ENCODE measurements around the gene RPL22.
A peak's percentile ranks its signal among the peaks of the same experiment; 100 is the strongest.

Gene RPL22

GRCh38 chr1:6154525-6155319 is 44.7 kb downstream of the RPL22 start:
- DNase-seq (ENCODE audit: insufficient read length, low spot score) (no peak), FAIRE-seq (no peak)
- TF ChIP-seq POLR2A (IDR thresholded peaks at IDR 0.05; ENCODE audit: low read depth, low read length), result no peak

- DNase-seq (ENCODE audit: insufficient read length, low spot score) (no peak), FAIRE-seq (no peak)
- TF ChIP-seq POLR2A (IDR thresholded peaks at IDR 0.05; ENCODE audit: low read depth, low read length), result no peak
These were observed 46.5 kb downstream of the RPL22 start for GRCh38 chr1:6152882-6153281.

DNA sequence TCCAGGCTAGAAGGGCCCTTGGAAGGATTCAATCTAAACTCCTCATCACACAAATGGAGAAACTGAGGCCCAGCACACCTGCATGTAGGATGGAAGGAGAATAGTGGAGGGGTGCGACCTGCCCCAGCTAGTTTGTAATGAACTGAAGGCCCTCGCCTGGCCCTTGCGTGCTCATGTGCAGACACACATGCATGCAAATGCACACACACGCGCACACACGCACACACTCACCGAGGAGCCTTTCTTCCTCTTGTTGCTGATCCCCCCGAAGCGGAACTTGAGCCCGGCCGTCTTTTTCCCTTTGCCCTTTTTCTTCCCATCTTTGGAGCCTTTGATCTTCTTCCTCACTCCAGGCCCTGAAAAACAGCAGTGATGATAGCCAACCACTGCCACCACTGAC is 47.2 kb downstream of the RPL22 start:
- no peak for TF ChIP-seq POLR2A (IDR thresholded peaks at IDR 0.05; ENCODE audit: low read depth, low read length)
- DNase-seq (ENCODE audit: insufficient read length, low spot score) (no peak), FAIRE-seq (no peak)

DNA sequence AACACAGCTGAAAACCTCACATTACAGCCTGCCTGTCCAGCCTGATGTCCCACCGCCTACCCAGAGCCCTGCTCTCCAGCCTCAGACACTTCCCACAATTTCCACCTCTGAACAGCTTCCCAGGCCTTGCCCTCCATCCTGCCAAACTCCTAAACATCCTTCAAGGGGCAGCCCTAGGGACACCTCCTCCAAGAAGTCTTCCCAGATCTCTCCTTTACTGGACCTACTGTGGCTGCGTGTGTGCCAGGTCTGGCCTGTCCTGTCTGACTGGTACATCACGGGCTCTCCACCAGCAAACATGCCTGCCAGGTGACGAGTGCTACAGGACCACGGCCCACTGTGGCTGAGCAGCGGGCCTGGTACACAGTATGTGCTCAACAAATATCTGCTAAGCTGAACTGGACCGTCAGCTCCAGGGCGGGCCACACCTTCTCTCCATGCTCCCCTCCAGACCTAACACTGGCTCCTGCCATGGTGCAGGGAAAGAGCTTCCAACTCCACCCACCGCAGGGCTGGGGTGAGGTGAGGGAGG is 48.0 kb downstream of the RPL22 start:
- no peak for FAIRE-seq
- DNase-seq (ENCODE audit: insufficient read length, low spot score), result no peak
- no peak for TF ChIP-seq POLR2A (IDR thresholded peaks at IDR 0.05; ENCODE audit: low read depth, low read length)

GRCh38 chr1:6150006-6150938 is 49.1 kb downstream of the RPL22 start:
- DNase-seq (ENCODE audit: insufficient read length, low spot score), result no peak
- no peak for FAIRE-seq
- no peak for TF ChIP-seq POLR2A (IDR thresholded peaks at IDR 0.05; ENCODE audit: low read depth, low read length)

- DNase-seq (ENCODE audit: insufficient read length, low spot score) (no peak), FAIRE-seq (no peak)
- TF ChIP-seq POLR2A (IDR thresholded peaks at IDR 0.05; ENCODE audit: low read depth, low read length), result no peak
These were observed 49.8 kb downstream of the RPL22 start for GRCh38 chr1:6149597-6149996.

DNA sequence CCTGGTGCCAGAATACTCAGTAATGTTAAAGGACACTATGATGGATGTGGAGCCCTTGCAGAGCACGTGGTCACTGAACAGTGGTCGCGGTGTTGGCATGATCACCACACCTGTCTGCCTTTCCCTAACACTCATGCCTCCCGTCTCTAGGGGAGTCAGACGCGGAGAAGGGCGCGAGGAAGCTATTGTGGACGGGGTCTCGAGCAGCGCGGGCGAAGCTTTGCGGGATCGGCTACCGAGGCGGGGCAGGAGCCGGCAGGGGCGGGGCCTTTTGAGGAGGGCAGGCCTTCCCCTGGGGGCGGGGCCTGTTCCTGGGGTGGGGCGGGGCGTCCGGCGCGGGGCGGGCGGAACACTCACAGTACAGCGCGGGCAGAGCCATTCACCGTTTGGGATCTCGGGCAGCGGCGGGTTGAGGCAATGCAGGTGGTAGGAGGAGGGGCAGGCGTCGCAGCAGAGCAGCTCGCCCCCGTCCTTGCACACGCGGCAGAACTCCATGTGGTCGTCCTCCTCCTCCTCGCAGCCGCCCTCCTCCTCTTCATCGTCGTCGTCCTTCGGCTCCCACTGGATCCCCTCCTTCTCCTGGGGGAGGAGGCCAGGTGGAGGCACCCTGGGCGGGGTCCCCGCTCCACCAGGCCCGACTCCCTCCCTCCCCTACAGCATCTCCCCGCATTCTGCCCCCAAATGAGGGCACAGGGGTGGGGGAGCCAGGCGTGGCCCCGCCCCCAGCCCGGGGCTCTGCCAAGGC is 50.7 kb downstream of the RPL22 start:
- TF ChIP-seq POLR2A (IDR thresholded peaks at IDR 0.05; ENCODE audit: low read depth, low read length), result no peak

GRCh38 chr1:6145864-6146410 is 53.5 kb downstream of the RPL22 start:
- no peak for TF ChIP-seq POLR2A (IDR thresholded peaks at IDR 0.05; ENCODE audit: low read depth, low read length)
- DNase-seq (ENCODE audit: insufficient read length, low spot score) (no peak), FAIRE-seq (no peak)

More for the DNA sequence above, 50.7 kb downstream of the RPL22 start:
- DNase-seq (ENCODE audit: insufficient read length, low spot score) (peak; percentile 37), FAIRE-seq (no peak)

DNA sequence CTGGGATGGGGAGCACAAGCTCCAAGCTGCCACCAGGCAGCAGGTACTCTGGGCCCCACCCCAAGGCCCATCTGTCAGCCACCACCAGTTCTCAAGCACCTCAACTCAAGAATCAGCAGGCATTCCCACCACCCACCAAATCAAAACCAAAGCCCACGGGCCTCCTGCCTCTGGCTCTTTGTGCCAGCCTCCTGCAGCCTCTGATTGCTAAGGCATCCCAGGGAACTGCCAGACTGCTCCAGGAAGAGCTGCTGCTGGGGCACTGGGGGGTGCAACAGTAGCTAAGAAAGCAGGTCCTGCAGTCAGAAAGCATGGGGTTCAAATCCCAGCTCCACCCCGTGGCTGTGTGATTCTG is 54.0 kb downstream of the RPL22 start:
- no peak for TF ChIP-seq POLR2A (IDR thresholded peaks at IDR 0.05; ENCODE audit: low read depth, low read length)
- FAIRE-seq (no peak), DNase-seq (ENCODE audit: insufficient read length, low spot score) (no peak)

GRCh38 chr1:6144647-6145395 is 54.6 kb downstream of the RPL22 start:
- DNase-seq (ENCODE audit: insufficient read length, low spot score) (no peak), FAIRE-seq (no peak)
- no peak for TF ChIP-seq POLR2A (IDR thresholded peaks at IDR 0.05; ENCODE audit: low read depth, low read length)

- FAIRE-seq (no peak), DNase-seq (ENCODE audit: insufficient read length, low spot score) (no peak)
- TF ChIP-seq POLR2A (IDR thresholded peaks at IDR 0.05; ENCODE audit: low read depth, low read length), result no peak
These were observed 55.2 kb downstream of the RPL22 start for GRCh38 chr1:6144175-6144574.

- no peak for TF ChIP-seq POLR2A (IDR thresholded peaks at IDR 0.05; ENCODE audit: low read depth, low read length)
- DNase-seq (ENCODE audit: insufficient read length, low spot score) (no peak), FAIRE-seq (no peak)
These were observed 56.0 kb downstream of the RPL22 start for GRCh38 chr1:6143395-6143794.

GRCh38 chr1:6142734-6143133 is 56.7 kb downstream of the RPL22 start:
- no peak for FAIRE-seq
- no peak for DNase-seq (ENCODE audit: insufficient read length, low spot score)
- TF ChIP-seq POLR2A (IDR thresholded peaks at IDR 0.05; ENCODE audit: low read depth, low read length), result no peak
